LNCaP clone FGC (cell line): ENCODE data around the gene TMEM191C.
"Not testable (repeated sequence)": the region's sequence is repeated elsewhere in the genome, so short reads cannot be mapped to it uniquely, and the experiment has no call there.

Experiments used
- DNase-seq: peaks from one replicate; pipeline ENCODE4 v3.0.0-alpha.2; 2011; ENCODE audit warnings: low read depth
- H3K4me3 ChIP-seq: 2 replicates; pipeline ENCODE4 v1.5.1; 2011; ENCODE audit warnings: mild to moderate bottlenecking, low read depth, low read length, control low read depth

Gene TMEM191C

DNA sequence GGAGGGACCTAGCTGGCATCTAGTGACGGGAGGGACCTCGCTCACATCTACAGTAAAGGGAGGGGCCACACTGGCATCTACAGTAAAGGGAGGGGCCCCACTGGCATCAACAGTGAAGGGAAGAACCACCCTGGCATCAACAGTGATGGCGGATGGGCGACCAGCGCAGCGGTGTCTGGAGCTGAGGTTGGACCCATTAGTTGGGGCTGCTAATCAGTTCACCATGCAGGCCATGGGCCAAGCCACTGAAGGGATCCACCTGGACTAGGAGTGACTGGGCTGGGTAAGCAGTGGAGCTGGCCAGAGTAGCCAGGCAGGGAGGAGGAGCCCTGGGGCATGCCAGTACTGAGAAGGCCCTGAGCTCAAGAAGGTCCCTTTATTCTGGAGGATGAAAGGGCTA, 23.4 kb downstream of the TMEM191C start:
- DNase-seq, H3K4me3 ChIP-seq: not testable (repeated sequence)

DNA sequence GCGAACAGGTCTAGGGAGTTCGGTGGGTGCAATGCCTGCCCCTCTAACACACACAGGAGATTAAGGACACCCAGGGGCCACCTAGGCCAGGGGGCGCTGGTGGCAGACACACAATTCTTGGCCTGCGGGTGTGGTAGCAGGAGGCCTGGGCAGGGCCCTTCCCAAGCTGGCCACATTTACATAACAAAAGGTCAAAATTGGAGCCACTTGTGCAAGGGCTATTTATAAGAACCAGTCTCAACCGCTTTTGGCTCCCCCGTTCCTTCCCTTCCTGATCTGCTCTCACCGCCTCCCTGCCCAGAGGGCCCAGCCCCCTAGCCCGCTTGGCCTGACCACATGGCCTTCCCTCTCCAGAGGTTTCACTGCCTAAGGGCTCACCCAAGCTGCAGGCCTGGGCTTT, 25.1 kb downstream of the TMEM191C start:
- not testable (repeated sequence) for H3K4me3 ChIP-seq, DNase-seq

DNA sequence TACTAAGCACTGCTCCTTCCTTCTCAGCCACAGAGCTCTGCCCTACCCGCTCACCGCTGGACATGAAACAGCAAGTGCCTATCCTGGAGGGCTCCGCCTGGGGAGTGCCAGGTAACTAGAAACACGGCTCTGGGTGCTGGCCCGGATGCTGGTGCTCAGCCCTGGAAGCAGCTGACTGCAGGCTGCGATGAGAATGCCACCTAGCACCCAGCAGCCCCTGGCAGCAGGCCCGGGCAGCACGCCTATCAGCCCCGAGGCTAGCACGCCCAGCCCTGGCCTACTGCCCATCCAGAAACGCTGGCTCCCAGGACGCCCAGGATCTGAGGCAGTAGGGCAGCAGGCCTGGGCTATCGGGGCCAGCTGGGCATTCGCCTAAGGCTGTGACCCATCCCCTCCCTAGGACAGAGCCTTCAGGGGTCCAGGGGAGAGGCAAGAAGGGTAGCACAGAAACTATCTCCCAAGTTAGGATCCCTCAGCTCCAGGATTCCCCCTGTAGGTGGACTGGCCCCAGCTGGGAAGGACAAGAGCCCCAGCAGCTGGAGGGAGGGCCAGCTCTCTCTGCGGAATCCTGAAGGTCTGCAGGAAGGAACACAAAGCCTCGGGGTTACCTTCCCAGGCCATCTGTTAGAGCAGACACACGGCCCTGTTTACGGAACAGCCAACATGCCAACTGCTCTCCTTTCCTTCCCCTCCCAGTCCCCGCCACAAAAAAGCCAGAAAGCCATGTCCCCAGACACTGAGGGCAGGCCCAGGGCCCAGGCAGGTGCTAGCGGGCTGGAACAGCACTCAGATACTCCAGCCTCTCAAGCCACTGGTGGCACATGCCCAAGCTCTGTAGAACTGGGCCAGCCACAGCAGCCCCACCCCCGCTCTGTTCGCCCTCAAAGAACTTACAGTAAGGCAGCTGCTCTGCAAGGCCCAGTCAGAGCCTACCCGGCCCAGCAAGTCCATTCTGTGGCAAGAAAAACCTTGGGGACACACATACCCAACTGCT, 26.9 kb downstream of the TMEM191C start:
- DNase-seq, H3K4me3 ChIP-seq: not testable (repeated sequence)

DNA sequence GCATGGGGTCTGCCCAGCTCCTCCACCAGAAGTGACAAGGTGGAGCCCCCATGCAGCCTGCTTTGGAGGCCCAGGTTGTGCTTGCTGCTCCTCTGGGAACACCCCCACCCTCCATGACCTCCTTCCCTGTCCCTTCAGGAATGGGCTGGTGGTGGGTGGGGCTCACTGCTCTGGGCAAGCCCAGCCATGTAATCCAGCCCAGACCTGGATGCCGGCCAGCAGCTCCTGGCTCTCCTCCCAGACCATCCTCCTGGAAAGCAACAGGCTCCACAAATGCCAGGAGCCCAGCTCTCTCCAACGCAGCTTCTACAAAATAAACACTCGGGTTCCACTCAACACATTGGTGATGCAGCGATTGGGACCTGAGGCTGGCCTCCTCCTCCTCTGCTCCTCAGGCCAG, 30.8 kb downstream of the TMEM191C start:
- DNase-seq, H3K4me3 ChIP-seq: not testable (repeated sequence)

DNA sequence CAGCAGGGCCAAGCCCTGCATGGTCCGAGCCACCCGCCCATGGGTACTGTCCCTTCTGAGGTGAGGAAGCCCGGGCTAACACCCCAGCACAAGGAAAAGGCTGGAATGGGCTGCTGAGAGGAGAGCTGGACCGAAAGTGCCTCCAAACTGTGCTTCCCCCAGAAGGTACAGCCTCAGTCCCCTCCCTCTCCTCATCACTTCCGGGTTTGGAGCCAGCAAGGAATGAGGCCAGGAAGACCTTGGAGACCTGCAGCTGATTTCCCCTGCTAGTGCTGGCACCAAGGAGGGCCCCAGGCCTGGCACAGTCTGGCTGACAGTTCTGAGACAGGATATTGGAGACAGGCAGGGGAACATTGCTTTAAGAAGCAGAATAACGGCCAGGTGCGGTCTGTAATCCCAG, 31.3 kb downstream of the TMEM191C start:
- not testable (repeated sequence) for H3K4me3 ChIP-seq, DNase-seq

DNA sequence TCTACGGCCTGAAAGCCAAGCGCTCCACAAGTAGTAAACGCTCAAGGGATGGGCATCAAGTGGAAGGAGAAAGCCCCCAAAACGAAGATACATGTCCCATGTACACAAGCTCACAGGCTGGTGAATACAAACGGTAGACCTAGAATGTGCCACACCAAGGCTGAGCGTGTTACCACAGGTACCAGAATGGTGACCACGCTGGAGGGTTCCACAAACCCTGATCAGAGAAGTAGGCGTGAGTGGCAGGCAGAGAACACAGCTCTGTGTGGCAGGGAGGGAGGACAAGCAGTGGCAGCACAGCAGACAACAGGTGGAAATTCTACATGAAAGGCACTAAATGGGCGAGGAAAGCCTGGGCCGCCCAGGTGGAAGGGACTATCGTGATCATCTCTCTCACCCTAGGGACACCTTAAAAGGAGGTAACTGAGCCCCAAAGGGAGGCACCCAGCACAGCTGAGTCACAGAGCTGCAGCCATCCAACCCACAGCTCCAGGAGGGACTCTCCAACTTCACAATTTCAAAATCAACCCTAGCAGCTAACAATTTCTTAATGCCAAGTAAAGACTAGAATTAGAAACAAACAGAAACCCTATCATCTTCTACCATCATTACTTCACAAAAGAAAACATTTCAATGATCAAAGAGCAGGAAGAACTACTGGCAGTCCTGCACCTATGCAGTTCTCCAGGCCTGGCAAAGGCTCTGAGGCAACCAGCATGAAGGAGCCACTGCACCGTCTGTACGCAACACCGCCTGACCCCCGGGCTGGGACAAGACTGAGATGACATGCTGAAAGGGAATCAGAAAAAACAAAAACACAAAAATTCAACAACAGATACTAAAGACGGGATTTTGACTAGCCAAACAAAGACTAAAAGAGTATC, 32.7 kb downstream of the TMEM191C start:
- H3K4me3 ChIP-seq, DNase-seq: not testable (repeated sequence)

DNA sequence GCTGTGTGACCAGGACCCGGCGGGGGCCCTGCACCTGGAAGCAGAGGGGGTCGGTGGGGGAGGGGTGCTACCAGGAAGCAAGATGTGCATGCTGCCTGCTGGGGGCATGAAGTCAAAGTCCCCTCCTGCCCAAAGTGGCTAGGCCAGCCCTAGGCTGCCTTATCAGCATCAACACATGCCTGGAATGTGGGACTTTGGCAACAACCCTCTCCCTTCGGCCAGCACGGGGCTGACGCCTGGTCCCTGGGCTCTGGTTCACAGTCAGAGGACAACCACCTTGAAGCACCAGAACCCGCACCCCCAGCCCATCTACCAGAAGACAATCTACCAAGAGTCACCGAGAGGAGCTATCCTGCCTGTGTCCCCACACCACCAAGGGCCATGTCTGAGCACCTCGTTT, 43.2 kb downstream of the TMEM191C start:
- H3K4me3 ChIP-seq, DNase-seq: not testable (repeated sequence)

DNA sequence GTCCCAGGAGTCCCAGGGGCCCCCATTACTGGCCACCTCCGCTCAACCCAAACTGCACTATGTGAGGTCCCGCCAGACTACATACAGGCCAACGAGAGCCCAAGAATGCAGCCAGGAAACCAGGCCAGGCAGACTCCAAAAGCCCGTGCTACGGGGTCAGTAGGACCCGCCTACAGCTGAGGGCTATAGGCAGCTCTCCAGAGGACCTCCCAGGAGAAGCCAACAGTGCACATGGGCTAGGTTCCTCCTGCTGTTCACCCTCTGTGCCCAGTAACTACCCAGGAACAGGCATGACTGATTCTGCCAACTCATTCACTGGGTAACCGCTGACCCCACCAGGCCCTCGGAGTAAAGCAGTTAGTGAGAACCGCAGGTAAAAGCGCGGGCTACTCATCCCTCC, 44.8 kb downstream of the TMEM191C start:
- H3K4me3 ChIP-seq, DNase-seq: not testable (repeated sequence)

DNA sequence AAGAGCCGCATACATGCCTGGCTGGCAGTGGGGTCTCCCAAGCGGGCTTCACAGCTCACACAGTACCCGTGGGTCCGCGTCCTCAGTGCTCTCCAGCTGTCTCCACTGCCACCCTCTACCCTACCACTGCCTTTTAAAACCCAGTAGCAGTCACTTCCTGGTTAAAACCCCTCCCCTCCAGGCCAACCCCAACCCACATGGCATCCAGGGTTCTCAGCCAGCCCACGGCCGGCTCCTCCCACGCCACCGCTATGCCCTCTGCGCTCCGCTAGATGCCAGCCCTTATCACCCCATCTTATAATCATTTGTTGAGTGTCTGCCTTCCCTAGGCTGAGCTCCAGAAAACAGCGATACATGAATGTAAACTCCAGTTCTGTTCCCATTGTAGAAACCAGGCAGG, 46.9 kb downstream of the TMEM191C start:
- DNase-seq, H3K4me3 ChIP-seq: not testable (repeated sequence)

DNA sequence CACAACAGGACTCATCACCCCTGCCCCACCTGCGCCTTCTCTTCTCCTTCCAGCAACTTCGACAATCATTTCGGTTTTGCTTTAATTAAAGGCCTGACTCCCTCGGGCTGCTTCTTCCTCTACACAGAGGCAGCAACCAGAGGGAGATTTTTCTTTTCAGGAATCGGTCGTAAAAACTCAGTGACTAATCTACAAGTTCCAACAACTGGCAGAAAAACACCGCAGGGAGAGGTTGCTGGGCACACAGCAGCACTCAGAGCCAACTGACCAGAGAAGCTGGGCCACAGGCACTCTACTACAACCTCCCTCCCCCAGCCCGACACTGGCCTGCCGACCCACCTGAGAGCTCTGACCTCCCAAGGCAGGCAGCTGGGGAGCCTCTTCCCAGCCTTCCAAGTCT, 48.0 kb downstream of the TMEM191C start:
- DNase-seq, H3K4me3 ChIP-seq: not testable (repeated sequence)

DNA sequence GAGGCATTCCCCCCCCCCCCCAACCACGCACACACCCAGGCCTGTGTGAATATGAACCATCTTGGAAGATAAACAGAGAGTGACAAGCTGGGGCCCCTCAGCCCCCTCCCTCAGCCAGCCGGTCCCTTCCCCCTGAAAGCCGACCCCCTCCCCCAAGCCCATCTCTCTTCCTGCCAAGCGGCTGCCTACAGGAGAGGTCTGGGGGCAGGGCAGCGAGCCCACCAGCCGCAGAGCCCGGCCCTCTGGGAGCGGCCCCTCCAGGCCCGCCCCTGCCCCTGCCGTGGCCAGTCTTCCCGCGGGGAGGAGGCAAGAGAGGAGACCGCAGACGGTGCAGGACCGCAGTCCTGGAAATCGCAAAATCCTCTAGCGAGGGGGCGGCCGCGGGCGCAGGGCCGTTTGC, 49.3 kb downstream of the TMEM191C start:
- not testable (repeated sequence) for DNase-seq, H3K4me3 ChIP-seq

DNA sequence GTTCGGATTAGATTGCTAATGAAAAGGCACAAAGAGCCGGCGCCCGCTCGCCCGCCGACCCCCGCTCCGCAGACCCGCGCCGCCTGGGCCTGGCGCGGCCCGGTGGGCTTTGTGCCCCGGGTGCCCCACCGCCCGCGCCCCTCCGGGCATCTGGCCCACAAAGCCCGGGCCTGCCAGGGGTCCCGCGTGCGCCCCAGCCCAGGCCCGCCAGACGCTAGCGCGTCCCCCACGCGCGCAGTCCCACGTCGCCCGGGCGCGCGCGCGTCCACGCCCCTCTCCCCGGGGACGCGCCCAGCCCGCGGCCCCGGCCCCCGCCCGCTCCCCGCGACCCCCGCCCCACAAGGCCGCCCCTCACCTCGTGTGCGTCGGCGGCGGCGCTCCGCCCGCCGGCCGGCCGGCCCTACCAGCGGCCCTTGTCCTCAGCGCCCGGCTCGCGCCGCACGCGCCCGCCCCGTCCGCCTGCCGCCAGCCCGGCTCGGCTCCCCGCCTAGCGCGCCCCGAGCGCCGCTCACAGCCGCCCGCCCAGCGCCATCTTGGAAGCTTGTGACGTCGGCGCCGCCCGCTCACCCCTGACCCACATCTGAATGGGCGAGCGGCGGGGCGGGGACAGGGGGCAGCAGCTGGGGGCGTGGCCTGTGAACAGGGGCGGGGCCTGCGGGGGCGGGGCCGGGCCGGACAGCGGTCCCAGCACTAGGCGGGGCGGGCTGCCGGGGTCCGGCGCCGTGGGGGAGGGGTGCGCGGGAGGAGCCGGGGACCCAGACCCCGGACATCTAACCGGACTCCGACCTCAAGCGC, 50.0 kb downstream of the TMEM191C start:
- DNase-seq, H3K4me3 ChIP-seq: not testable (repeated sequence)
